Tibial artery (tissue), 4 donors: ENCODE measurements around the gene C4orf46.
"Not testable (repeated sequence)": the region's sequence is repeated elsewhere in the genome, so short reads cannot be mapped to it uniquely, and the experiment has no call there.

Source experiments
- DNase-seq, 2 donors: peaks; one replicate each; pipeline ENCODE4 v3.0.0-alpha.2; 2019
- H3K27ac ChIP-seq, 2 donors: fragments of 200-600 bp; sonication (generic) in 1 of 2; 1 replicate in 1 of 2; 2 replicates in 1 of 2; pipeline ENCODE4 v1.5.1; 2018 to 2019; ENCODE audit warnings: mild to moderate bottlenecking in 1 of 2
- H3K27me3 ChIP-seq, 2 donors: fragments of 200-600 bp; sonication (generic) in 1 of 2; one replicate each; pipeline versions ENCODE4 v1.5.1 to v1.6.0; 2016 to 2019
- H3K36me3 ChIP-seq, 3 donors: fragments of 200-600 bp; sonication (generic) in 2 of 3; one replicate each; pipeline ENCODE4 v1.5.1; 2016 to 2019; ENCODE audit warnings: mild to moderate bottlenecking in 2 of 3
- H3K4me1 ChIP-seq, 4 donors: fragments of 200-600 bp; sonication (generic) in 2 of 4; 1 replicate in 3 of 4; 2 replicates in 1 of 4; pipeline ENCODE4 v1.5.1; 2016 to 2019
- H3K4me3 ChIP-seq, 2 donors: fragments of 200-600 bp; sonication (generic) in 1 of 2; 1 replicate in 1 of 2; 2 replicates in 1 of 2; pipeline ENCODE4 v1.5.1; 2018 to 2019; ENCODE audit warnings: mild to moderate bottlenecking in 2 of 2
- H3K9me3 ChIP-seq, 3 donors: fragments of 200-600 bp; sonication (generic) in 1 of 3; one replicate each; pipeline ENCODE4 v1.5.1; 2016 to 2019
- intact Hi-C: fragments of 100-400 bp; cut with DNase I; formaldehyde crosslinking; loops from one replicate; pipeline ENCODE4 v1.15.0; 2023; ENCODE audit warnings: low total_unique reads
- TF ChIP-seq, protein P1 (sequence below), 2 experiments: fragments of 200-600 bp in 1 of 2; fragments of 450-650 bp in 1 of 2; IDR thresholded peaks; one replicate each; pipeline ENCODE4 v1.5.1; 2017 to 2019; ENCODE audit warnings: antibody characterized with exemption in 2 of 2, mild to moderate bottlenecking in 1 of 2, moderate library complexity in 1 of 2

The C4orf46 gene

DNA sequence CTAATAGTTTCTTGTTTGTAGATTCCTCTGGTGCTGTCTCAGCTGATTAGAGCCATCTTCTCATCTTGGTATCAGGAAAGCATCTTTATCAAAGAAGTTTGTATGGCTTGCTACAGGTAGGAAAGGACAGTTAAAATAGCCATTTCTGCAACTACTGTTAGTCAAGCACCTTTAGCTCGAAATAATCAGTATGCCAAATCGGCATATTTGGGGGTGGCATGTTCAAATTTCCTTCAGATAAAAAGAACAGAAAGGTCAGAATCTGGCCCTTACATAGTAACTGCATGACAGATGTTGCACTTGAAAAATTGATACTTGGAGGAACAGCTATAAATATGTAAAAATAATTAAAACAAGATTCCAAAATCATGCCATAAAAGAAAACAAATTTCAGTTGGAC, 4.8 kb downstream of the C4orf46 start:
- DNase-seq: no peak
- Histone ChIP-seq H3K27me3 (no peaks in the 10 kb centered on the region), H3K27ac (no peak overlapping the region), H3K4me1 (peaks cover 0 to 11% (median 6%) of the 10 kb centered on the region in 4 donors), H3K36me3 (no peaks in the 10 kb centered on the region), H3K9me3 (no peaks in the 10 kb centered on the region), H3K4me3 (no peak overlapping the region)
- intact Hi-C loops: no loop called here
- TF ChIP-seq, protein P1, sequence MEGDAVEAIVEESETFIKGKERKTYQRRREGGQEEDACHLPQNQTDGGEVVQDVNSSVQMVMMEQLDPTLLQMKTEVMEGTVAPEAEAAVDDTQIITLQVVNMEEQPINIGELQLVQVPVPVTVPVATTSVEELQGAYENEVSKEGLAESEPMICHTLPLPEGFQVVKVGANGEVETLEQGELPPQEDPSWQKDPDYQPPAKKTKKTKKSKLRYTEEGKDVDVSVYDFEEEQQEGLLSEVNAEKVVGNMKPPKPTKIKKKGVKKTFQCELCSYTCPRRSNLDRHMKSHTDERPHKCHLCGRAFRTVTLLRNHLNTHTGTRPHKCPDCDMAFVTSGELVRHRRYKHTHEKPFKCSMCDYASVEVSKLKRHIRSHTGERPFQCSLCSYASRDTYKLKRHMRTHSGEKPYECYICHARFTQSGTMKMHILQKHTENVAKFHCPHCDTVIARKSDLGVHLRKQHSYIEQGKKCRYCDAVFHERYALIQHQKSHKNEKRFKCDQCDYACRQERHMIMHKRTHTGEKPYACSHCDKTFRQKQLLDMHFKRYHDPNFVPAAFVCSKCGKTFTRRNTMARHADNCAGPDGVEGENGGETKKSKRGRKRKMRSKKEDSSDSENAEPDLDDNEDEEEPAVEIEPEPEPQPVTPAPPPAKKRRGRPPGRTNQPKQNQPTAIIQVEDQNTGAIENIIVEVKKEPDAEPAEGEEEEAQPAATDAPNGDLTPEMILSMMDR (IDR thresholded peaks at IDR 0.05): no peak

DNA sequence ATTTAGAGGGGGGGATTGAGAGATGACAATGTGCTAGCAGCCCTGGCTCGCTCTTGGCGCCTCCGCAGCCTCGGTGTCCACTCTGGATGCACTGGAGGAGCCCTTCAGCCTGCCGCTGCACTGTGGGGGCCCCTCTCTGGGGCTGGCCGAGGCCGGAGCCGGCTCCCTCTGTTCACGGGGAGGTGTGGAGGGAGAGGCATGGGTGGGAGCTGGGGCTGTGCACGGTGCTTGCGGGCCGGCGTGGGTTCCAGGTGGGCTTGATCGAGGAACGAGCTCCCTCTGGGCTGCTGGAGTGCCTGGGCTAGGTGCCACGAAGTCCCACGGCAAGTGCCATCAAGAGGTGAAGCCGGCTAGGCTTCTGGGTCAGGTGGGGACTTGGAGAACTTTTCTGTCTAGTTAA, 6.9 kb downstream of the C4orf46 start:
- TF ChIP-seq, protein P1 (IDR thresholded peaks at IDR 0.05): no peak
- no peaks in the 10 kb centered on the region for H3K36me3 ChIP-seq
- intact Hi-C loops: no loop called here
- no peak overlapping the region for H3K4me3 ChIP-seq
- no peaks in the 10 kb centered on the region for H3K4me1 ChIP-seq
- no peak overlapping the region for H3K27ac ChIP-seq
- DNase-seq: no peak
- no peaks in the 10 kb centered on the region for H3K9me3 ChIP-seq
- no peaks in the 10 kb centered on the region for H3K27me3 ChIP-seq

DNA sequence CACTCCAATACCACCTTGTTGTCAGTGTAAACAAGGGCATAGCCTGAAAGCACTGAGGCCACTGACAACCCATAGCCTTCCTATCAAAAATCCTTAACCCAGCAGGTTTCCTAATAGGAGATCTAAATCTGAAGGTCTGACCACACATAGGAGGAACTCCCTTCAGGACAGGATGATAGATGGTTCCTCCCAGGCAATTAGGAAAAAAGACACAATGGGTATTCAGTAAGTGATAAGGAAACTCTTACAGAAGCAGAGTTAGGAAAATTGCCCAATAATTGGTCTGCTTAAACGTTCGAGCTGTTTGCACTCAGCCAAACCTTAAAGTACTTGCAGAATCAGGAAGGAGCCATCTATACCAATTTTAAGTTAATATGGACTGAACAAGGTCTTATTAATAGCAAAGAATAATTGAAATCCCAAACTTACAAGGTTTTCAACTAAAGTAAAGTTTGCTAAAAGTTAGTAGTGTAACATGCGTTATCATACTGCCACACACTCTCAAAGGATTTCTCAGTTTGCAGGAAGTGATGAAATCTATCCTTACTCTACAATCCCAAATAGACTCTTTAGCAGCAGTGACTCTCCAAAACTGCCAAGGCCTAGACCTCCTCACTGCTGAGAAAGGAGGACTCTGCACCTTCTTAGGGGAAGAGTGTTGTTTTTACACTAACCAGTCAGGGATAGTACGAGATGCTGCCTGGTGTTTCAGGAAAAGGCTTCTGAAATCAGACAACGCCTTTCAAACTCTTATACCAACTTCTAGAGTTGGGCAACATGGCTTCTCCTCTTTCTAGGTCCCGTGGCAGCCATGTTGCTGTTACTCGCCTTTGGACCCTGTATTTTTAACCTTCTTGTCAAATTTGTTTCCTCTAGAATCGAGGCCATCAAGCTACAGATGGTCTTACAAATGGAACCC, 7.7 kb downstream of the C4orf46 start:
- H3K9me3 ChIP-seq, H3K27ac ChIP-seq, H3K36me3 ChIP-seq, H3K27me3 ChIP-seq, intact Hi-C loops, DNase-seq, H3K4me3 ChIP-seq, H3K4me1 ChIP-seq: not testable (repeated sequence)

DNA sequence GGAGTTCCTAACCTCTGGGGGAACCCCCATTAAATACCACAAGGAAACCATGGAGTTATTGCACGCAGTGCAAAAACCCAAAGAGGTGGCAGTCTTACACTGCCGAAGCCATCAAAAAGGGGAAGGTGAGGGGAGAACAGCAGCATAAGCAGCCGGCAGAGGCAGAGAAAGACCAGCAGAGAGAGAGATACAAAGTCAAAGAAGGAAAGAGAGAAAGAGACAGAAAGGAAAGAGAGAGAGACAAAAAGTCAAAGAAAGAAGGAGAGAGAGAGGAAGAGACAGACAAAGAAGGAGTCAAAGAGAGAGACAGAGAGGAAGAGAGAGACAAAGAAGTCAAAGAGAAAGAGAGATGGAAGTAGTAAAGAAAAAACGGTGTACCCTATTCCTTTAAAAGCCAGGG, 8.4 kb downstream of the C4orf46 start:
- intact Hi-C loops, H3K4me3 ChIP-seq, H3K27ac ChIP-seq, H3K4me1 ChIP-seq, DNase-seq, H3K36me3 ChIP-seq, H3K9me3 ChIP-seq, H3K27me3 ChIP-seq: not testable (repeated sequence)

DNA sequence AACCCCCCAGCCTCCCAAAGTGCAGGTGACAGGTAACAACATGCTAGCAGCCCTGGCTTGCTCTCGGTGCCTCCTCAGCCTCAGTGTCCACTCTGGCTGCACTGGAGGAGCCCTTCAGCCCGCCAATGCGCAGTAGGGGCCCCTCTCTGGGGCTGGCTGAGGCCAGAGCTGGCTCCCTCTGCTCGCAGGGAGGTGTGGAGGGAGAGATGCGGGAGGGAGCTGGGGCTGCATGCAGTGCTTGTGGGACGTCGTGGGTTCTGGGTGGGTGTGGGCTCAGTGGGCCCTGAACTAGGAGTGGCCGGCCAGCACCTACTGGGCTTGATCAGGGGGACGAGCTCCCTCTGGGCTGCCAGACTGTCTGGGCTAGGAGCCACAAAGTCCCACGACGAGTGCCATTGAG, 14.4 kb downstream of the C4orf46 start:
- DNase-seq: no peak
- intact Hi-C loops: no loop called here
- Histone ChIP-seq H3K27me3 (no peaks in the 10 kb centered on the region), H3K4me1 (peaks cover 0 to 4% (median 0%) of the 10 kb centered on the region in 4 donors), H3K9me3 (no peaks in the 10 kb centered on the region), H3K27ac (no peak overlapping the region), H3K4me3 (no peak overlapping the region), H3K36me3 (no peaks in the 10 kb centered on the region)
- TF ChIP-seq, protein P1 (IDR thresholded peaks at IDR 0.05): no peak

DNA sequence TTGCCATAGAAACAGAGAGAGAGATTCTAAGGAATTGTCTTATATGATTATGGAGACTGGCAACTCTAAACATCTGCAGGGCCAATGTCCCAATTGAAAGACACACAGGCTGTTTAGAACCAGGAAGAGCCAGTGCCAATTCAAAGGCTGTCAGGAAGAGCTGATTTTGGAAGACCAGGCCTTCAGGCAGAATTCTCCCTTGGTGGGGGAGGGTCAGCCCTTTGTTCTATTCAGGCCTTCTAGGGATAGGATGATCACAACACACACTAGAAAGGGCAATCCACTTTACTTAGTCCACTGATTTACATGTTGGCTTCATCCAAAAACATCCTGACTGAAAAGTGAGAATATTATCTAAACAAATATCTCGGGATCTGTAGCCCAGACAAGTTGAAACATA, 15.2 kb downstream of the C4orf46 start:
- no peak overlapping the region for H3K4me3 ChIP-seq
- H3K36me3 ChIP-seq: no peaks in the 10 kb centered on the region
- TF ChIP-seq, protein P1 (IDR thresholded peaks at IDR 0.05): no peak
- no peak overlapping the region for H3K27ac ChIP-seq
- no peaks in the 10 kb centered on the region for H3K27me3 ChIP-seq
- intact Hi-C loops: no loop called here
- peaks cover 0 to 4% (median 0%) of the 10 kb centered on the region in 4 donors for H3K4me1 ChIP-seq
- no peaks in the 10 kb centered on the region for H3K9me3 ChIP-seq
- no peak for DNase-seq
